GM12864 (cell line): ENCODE measurements around the gene MARK2.
A peak's percentile ranks its signal among the peaks of the same experiment; 100 is the strongest.
"Not testable (repeated sequence)": the region's sequence is repeated elsewhere in the genome, so short reads cannot be mapped to it uniquely, and the experiment has no call there.

Experiments
- DNase-seq: peaks from one replicate; pipeline ENCODE4 v3.0.0-alpha.2; 2011; ENCODE audit warnings: low read depth
- H3K4me3 ChIP-seq: 2 replicates; pipeline ENCODE4 v1.5.1; 2011; ENCODE audit warnings: mild to moderate bottlenecking, low read depth, low read length, control low read depth
- TF ChIP-seq, protein P1 (sequence below): IDR thresholded peaks from 2 replicates; pipeline ENCODE4 v1.5.1; 2011; ENCODE audit warnings: low read depth, mild to moderate bottlenecking, moderate library complexity, low read length, control low read depth, inconsistent platforms; ENCODE audit errors: missing control alignments

The MARK2 gene

DNA sequence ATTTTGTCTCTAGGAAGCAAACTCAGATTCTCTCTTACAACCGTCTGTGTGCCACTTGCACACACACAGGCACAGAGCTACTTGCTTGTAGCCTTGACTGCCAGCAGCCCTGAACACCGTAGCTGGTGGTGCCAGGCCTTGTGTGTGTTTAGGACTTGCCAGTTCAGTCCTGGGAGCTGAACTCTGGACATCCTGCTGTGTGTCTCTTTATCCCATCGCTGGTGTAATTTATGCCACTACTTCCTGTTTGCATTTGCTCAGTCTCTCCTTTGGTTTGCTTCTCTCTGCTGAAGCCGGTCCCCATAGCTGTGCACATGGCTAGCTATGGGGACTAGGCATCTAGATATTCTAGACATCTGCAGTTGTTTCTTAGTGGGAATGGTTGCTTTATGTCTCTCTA is 24.0 kb downstream of the MARK2 start:
- no peak overlapping the region for H3K4me3 ChIP-seq
- TF ChIP-seq, protein P1, sequence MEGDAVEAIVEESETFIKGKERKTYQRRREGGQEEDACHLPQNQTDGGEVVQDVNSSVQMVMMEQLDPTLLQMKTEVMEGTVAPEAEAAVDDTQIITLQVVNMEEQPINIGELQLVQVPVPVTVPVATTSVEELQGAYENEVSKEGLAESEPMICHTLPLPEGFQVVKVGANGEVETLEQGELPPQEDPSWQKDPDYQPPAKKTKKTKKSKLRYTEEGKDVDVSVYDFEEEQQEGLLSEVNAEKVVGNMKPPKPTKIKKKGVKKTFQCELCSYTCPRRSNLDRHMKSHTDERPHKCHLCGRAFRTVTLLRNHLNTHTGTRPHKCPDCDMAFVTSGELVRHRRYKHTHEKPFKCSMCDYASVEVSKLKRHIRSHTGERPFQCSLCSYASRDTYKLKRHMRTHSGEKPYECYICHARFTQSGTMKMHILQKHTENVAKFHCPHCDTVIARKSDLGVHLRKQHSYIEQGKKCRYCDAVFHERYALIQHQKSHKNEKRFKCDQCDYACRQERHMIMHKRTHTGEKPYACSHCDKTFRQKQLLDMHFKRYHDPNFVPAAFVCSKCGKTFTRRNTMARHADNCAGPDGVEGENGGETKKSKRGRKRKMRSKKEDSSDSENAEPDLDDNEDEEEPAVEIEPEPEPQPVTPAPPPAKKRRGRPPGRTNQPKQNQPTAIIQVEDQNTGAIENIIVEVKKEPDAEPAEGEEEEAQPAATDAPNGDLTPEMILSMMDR: no peak
- no peak for DNase-seq

DNA sequence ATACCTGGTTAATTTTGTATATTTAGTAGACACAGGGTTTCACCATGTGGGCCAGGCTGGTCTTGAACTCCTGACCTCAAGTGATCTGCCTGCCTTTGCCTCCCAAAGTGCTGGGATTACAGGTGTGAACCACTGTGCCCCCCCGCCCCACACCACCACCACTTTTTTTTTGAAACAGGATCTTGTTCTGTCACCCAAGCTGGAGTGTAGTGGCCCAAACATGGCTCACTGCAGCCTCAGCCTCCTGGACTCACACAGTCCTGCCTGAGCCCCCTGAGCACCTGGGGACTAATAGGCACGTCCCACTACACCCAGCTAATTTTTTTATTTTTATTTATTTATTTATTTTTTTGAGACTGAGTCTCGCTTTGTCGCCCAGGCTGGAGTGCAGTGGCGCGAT is 24.7 kb downstream of the MARK2 start:
- not testable (repeated sequence) for H3K4me3 ChIP-seq, DNase-seq

- H3K4me3 ChIP-seq: no peak overlapping the region
- TF ChIP-seq, protein P1: no peak
- peak; percentile 85 for DNase-seq
Observed at GRCh38 chr11:63866211-63866610, 27.3 kb downstream of the MARK2 start.

GRCh38 chr11:63867511-63867910 is 28.6 kb downstream of the MARK2 start:
- no peak for DNase-seq
- TF ChIP-seq, protein P1: no peak

GRCh38 chr11:63868399-63869064 is 29.6 kb downstream of the MARK2 start:
- no peak for DNase-seq
- TF ChIP-seq, protein P1: no peak
- H3K4me3 ChIP-seq: no peak overlapping the region

More at GRCh38 chr11:63867511-63867910, 28.6 kb downstream of the MARK2 start:
- H3K4me3 ChIP-seq: no peak overlapping the region

DNA sequence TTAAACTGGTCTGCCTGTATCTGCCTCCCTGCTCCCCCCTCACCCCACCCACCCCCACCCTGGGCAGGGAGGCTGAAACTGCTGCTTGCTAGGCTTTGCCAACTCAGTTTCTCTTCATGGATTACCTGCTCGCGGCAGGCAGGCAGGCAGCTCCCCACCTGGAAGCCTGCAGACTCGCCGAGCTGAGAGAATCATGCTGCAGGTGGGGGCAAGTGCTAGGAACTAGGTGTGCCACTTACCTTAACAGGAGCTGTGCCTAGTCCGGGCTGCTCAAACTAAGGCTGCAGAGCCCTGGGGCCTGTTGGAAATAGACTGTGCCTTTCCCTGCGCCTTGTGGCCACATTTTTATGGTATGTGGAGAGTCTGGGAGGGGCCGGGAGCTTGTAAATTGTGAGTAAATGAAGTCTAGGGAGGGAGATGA is 30.3 kb downstream of the MARK2 start:
- TF ChIP-seq, protein P1: no peak
- DNase-seq: no peak
- H3K4me3 ChIP-seq: no peak overlapping the region

DNA sequence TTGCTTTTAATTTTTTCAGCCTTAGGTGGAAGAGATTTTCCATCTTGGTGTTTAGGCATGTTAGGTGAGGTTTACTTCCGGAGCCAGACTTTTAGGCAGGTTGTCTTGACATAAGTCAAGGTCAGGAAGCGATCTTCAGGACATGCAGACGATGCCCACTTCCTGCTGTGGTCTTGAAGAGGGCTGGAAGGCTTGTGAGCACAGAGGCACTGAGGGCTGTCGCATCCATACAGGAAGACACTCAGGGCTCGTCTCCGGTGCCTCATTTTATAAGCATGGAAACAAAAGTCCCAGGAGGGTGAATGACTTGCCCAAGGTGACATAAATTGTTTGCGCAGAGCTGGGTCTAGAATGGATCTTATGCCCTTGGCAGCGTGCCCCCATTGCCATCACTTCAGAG is 30.8 kb downstream of the MARK2 start:
- TF ChIP-seq, protein P1: no peak
- no peak overlapping the region for H3K4me3 ChIP-seq
- no peak for DNase-seq
